A673 (cell line): Measurements from ENCODE around the gene MIS12. TPM values are rescaled to one million over a fixed set of nuclear protein-coding genes. Genes with fewer than 3 reads are reported as not detected.
A peak's percentile ranks its signal among the peaks of the same experiment; 100 is the strongest.

Experiments
- BruUV-seq: library from RNA; stranded (reverse); fragments of 400-500 nt; replicated peaks from 2 replicates; lab custom pipeline; 2021; lab: Mats Ljungman, UMichigan
- CTCF ChIA-PET: fragments of 300-600 bp; sonication (Branson Sonifier 250); formaldehyde crosslinking; loops from one replicate; lab custom pipeline; 2022; ENCODE audit warnings: antibody characterized with exemption; lab: Charles Lee
- POLR2A ChIA-PET: fragments of 300-600 bp; sonication (Branson Sonifier 250); formaldehyde crosslinking; loops from one replicate; lab custom pipeline; 2022; ENCODE audit warnings: antibody characterized with exemption; ENCODE audit not compliant: low non-redundant PET; lab: Charles Lee
- DNase-seq: peaks from one replicate; pipeline ENCODE4 v3.0.0-alpha.2; 2015; ENCODE audit warnings: low spot score
- H3K27ac ChIP-seq: fragments of 200-600 bp; sonication (generic); 2 replicates; pipeline ENCODE4 v1.5.1; 2016; ENCODE audit warnings: mixed run types, low read depth, mild to moderate bottlenecking, mixed read lengths, antibody characterized with exemption, low read length; ENCODE audit not compliant: poor library complexity, severe bottlenecking
- H3K27me3 ChIP-seq: fragments of 200-600 bp; sonication (generic); replicated peaks from 2 replicates; pipeline ENCODE4 v1.6.1; 2017; ENCODE audit warnings: mixed run types, low read depth, mild to moderate bottlenecking, mixed read lengths, antibody characterized with exemption, low read length; ENCODE audit not compliant: insufficient read depth, poor library complexity
- H3K36me3 ChIP-seq: fragments of 200-600 bp; sonication (generic); 2 replicates; pipeline ENCODE4 v1.6.1; 2016; ENCODE audit warnings: mixed run types, mild to moderate bottlenecking, mixed read lengths, antibody characterized with exemption, low read length; ENCODE audit not compliant: insufficient read depth, poor library complexity, severe bottlenecking
- H3K4me1 ChIP-seq: fragments of 200-600 bp; sonication (generic); 2 replicates; pipeline ENCODE4 v1.6.1; 2017; ENCODE audit warnings: mixed run types, mild to moderate bottlenecking, mixed read lengths, antibody characterized with exemption, low read length; ENCODE audit not compliant: insufficient read depth, poor library complexity, severe bottlenecking
- H3K4me3 ChIP-seq: fragments of 200-600 bp; sonication (generic); 2 replicates; pipeline ENCODE4 v1.5.1; 2016; ENCODE audit warnings: low read depth, mixed run types, mild to moderate bottlenecking, mixed read lengths, low read length; ENCODE audit not compliant: poor library complexity, severe bottlenecking
- H3K9me3 ChIP-seq: fragments of 200-600 bp; sonication (generic); 2 replicates; pipeline ENCODE4 v1.6.1; 2016; ENCODE audit warnings: mixed run types, low read depth, mild to moderate bottlenecking, mixed read lengths, antibody characterized with exemption, low read length; ENCODE audit not compliant: poor library complexity, severe bottlenecking
- CTCF ChIP-seq: fragments of 300-800, 200-600 bp; sonication (generic); conservative IDR thresholded peaks from 2 replicates; pipeline ENCODE4 v1.5.1; 2017; ENCODE audit warnings: low read depth, mild to moderate bottlenecking, antibody characterized with exemption, low read length, moderate library complexity, mixed read lengths
- EZH2 ChIP-seq: fragments of 200-600 bp; sonication (generic); IDR thresholded peaks from 2 replicates; pipeline ENCODE4 v1.6.1; 2017; ENCODE audit warnings: borderline replicate concordance, low read depth, mild to moderate bottlenecking, mixed read lengths, antibody characterized with exemption, low read length; ENCODE audit not compliant: poor library complexity, severe bottlenecking
- intact Hi-C: fragments of 100-400 bp; cut with micrococcal nuclease; formaldehyde crosslinking; loops from one replicate; pipeline ENCODE4 v1.10.0; 2022; ENCODE audit not compliant: unreplicated experiment
- total RNA-seq: library from RNA; stranded (reverse); gene quantifications from 2 replicates; pipeline ENCODE4 v1.2.3, GENCODE V29; 2021

MIS12 gene
- total RNA-seq, 1 experiment from 2014 or later: 33.9 TPM

DNA sequence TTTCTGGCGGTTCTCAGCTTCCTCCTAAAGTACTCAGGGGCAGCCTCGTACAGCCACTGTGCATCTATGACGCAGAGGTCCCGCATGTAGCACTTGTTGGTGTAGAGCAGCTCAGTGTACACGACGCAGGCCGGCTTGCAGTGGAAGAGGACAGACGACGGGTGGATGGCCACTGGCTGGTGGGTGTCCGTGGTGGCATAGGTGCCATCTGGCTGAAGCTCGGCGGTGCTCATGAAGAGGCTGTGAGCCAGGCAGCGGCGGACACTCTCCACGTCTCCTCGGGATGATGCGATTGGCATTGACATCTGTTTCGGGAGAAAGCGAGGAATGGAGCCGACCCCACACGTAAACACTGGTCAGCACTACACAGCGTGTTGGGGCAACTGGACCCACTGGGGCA lies 42.2 kb upstream of the MIS12 start:
- ChIA-PET CTCF (no interaction called here), POLR2A (no interaction called here)
- intact Hi-C loops: no loop called here
- Histone ChIP-seq H3K4me1 (no peaks in the 10 kb centered on the region), H3K9me3 (no peaks in the 10 kb centered on the region), H3K27me3 (no peaks in the 10 kb centered on the region), H3K27ac (no peak overlapping the region), H3K36me3 (peaks cover 45% of the 10 kb centered on the region), H3K4me3 (no peak overlapping the region)
- BruUV-seq: no TSS peak
- TF ChIP-seq CTCF (no peak), EZH2 (no peak)
- no peak for DNase-seq

DNA sequence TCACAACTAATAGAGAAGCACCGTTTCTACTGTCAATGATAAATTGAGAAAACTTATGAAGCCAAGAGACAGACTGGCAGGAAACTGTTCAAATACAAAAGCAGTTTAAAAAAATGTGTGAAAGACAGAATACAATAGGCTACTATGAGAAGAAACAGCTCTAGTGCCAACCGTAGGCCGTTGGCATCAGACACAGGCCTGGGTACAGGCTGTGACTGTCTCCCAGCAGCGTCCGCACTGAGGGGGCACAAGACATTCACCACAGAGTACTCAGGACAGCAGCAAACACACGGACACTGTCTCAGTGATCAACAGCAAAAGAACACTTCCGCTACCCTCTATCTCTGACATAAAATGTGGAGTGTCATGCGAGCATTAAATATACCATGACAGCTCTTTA lies 39.6 kb upstream of the MIS12 start:
- POLR2A ChIA-PET: no interaction called here
- no peak overlapping the region for H3K4me3 ChIP-seq
- H3K36me3 ChIP-seq: peaks cover 60% of the 10 kb centered on the region
- no peak overlapping the region for H3K27ac ChIP-seq
- H3K27me3 ChIP-seq: no peaks in the 10 kb centered on the region
- no peaks in the 10 kb centered on the region for H3K4me1 ChIP-seq
- TF ChIP-seq EZH2: no peak
- no peak for TF ChIP-seq CTCF
- no peaks in the 10 kb centered on the region for H3K9me3 ChIP-seq
- BruUV-seq: no TSS peak
- no peak for DNase-seq
- intact Hi-C loops: no loop called here
- CTCF ChIA-PET: no interaction called here

DNA sequence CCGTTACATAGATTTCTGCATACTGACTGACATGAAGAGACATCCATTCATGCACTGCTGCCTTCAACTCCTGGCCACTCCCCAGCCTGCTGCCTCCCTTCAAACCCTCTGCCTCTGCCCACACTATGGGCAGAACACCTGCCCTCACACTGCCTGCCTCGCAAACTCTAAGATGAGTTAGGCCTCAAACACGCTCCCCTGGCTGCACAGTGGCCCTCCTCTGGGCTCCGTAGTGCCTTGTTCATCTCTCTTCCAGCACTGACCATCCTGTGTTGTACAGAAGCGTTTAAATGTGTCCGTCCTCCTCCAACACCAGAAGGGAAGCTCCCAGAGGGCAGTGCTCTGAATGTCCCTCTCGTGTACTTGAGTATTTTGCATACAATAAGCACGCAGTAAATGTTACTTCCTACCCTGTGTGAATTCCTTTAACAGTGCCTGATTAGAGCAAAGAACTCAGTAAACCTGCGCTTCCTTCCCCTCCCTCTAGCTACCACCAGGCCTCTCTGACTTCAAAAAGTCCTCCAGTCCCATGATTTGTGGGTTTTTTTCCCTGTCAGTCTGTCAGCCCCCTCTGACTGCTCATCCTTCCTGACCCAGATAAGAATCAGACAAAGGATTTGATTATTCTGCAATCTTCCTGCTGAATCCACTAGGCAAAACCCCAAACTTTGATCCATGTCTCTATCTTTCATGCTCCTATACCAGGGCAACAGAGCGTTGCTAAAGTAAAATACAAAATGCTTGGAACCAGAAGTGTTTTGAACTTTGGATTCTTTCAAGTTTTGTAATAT lies 21.5 kb upstream of the MIS12 start:
- Histone ChIP-seq H3K27ac (peak overlapping the region; percentile 37), H3K9me3 (no peaks in the 10 kb centered on the region), H3K36me3 (peaks cover 17% of the 10 kb centered on the region), H3K4me1 (no peaks in the 10 kb centered on the region), H3K4me3 (no peak overlapping the region), H3K27me3 (no peaks in the 10 kb centered on the region)
- TF ChIP-seq EZH2 (no peak), CTCF (no peak)
- no peak for DNase-seq
- intact Hi-C loops: no loop called here
- CTCF ChIA-PET: no interaction called here
- POLR2A ChIA-PET: no interaction called here
- no TSS peak for BruUV-seq
